HG03342 (cell line): ENCODE measurements around the gene PRM2.
A peak's percentile ranks its signal among the peaks of the same experiment; 100 is the strongest.
"Not testable (repeated sequence)": the region's sequence is repeated elsewhere in the genome, so short reads cannot be mapped to it uniquely, and the experiment has no call there.

Experiments used
- ATAC-seq: cut with Tn5 transposase; IDR thresholded peaks from one replicate; pipeline ENCODE4 v1.9.1; 2021; ENCODE audit warnings: mild to moderate bottlenecking, moderate library complexity; ENCODE audit not compliant: unreplicated experiment

PRM2 gene

GRCh38 chr16:11307639-11308492, 31.6 kb upstream of the PRM2 start:
- ATAC-seq: no peak

GRCh38 chr16:11306997-11307638, 30.8 kb upstream of the PRM2 start:
- ATAC-seq: no peak

GRCh38 chr16:11306381-11306780, 30.1 kb upstream of the PRM2 start:
- no peak for ATAC-seq

- no peak for ATAC-seq
Measured at GRCh38 chr16:11303405-11304138, 27.3 kb upstream of the PRM2 start.

- ATAC-seq: no peak
Measured at GRCh38 chr16:11302977-11303376, 26.7 kb upstream of the PRM2 start.

GRCh38 chr16:11301645-11302501, 25.6 kb upstream of the PRM2 start:
- no peak for ATAC-seq

GRCh38 chr16:11300560-11300892, 24.2 kb upstream of the PRM2 start:
- ATAC-seq: no peak

- ATAC-seq: no peak
Measured at GRCh38 chr16:11299865-11300559, 23.7 kb upstream of the PRM2 start.

GRCh38 chr16:11298950-11299547, 22.8 kb upstream of the PRM2 start:
- not testable (repeated sequence) for ATAC-seq

GRCh38 chr16:11298143-11298900, 22.0 kb upstream of the PRM2 start:
- ATAC-seq: peak; percentile 9

- ATAC-seq: peak; percentile 72
Measured at GRCh38 chr16:11297492-11298142, 21.3 kb upstream of the PRM2 start.

GRCh38 chr16:11296706-11297491, 20.6 kb upstream of the PRM2 start:
- ATAC-seq: peak; percentile 9

- no peak for ATAC-seq
Measured at GRCh38 chr16:11296351-11296705, 20.0 kb upstream of the PRM2 start.

GRCh38 chr16:11295672-11296071, 19.4 kb upstream of the PRM2 start:
- no peak for ATAC-seq

- no peak for ATAC-seq
Measured at GRCh38 chr16:11292076-11292748, 15.9 kb upstream of the PRM2 start.

GRCh38 chr16:11291091-11291703, 14.9 kb upstream of the PRM2 start:
- ATAC-seq: no peak
